ENCODE measurements around the gene IRF4.

Gene IRF4

GRCh38 chr6:353642-354614 lies 37.6 kb upstream of the IRF4 start:
- DNase-seq (ENCODE audit: low read depth in 2 of 3, low spot score in 2 of 3) = no peak

DNA sequence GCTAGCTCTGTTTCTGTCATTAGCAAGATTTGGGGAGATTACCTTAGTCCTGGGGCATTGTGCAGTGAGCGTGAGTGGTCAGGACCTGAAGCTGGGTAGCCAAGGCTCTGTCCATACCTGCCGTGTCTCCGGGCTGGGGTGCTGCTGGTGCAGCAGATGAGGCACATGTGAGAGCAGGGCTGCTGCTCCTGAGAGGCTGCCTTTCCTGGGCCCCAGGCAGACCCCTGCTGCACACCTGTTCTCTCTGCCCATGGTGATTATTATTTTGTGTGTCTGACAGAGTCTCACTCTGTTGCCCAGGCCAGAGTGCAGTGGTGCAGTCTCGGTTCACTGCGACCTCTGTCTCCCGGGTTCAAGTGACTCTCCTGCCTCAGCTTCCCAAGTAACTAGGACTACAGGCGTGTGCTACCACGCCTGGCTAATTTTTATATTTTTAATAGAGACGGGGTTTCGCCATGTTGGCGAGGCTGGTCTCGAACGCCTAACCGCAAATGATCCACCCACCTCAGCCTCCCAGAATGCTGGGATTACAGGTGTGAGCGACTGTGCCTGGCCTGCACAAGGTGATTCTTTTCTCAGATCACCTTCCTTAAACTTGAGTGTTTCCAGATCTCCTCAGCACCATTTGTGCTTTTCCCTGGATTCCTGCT lies 36.8 kb upstream of the IRF4 start:
- no peak for DNase-seq (ENCODE audit: low read depth in 2 of 3, low spot score in 2 of 3)

- no peak for DNase-seq (ENCODE audit: low read depth in 2 of 3, low spot score in 2 of 3)
Observed at GRCh38 chr6:355373-356208, 36.0 kb upstream of the IRF4 start.

GRCh38 chr6:356828-357251 lies 34.7 kb upstream of the IRF4 start:
- no peak for DNase-seq (ENCODE audit: low read depth in 2 of 3, low spot score in 2 of 3)

- no peak for DNase-seq (ENCODE audit: low read depth in 2 of 3, low spot score in 2 of 3)
Observed at GRCh38 chr6:357261-357790, 34.2 kb upstream of the IRF4 start.

DNA sequence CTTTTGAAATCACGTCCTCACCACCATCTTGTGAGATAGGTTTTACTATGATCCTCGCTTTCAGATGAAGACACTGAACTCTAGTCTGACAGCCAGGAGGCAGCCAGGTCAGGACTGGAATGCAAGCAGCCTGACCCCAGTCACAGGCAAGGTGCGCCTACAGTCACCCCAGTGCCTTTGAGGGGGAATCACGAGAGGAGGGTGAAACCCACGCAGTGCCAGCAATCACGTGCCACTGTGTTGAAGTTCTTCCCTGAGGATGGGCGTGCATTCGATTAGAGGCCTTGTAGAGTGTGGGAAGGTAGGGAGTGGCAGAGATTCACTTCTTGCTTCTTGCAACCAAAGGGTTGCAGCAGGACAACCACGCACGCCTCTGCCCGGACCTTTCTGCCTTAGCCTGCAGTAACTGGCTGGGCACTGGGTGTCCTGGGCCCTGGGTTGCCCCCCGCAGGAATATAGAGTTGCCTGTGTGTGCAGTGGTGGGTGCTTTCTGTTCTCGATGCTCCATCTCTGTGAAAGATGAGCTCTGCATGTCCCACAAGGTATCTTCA lies 33.7 kb upstream of the IRF4 start:
- no peak for DNase-seq (ENCODE audit: low read depth in 2 of 3, low spot score in 2 of 3)

DNA sequence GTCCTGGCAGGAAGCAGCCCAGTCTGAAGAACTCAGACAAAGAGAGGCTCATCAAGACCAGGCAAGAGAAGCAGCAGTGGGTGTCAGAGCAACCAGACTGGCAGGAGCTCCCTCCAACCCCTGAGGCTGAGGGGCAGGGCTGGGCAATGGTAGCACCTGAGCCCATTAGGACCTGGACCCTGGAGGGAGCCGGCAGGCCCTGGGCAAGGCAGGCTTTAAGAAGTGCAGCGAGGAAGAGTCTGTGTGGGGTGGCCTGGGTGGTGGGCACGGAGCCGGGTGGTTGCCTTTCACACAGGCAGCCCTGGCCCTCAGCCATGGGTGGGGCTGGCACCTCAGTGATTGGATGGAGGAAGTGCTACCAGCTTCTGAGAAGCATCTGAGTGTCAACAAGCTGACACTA lies 33.1 kb upstream of the IRF4 start:
- no peak for DNase-seq (ENCODE audit: low read depth in 2 of 3, low spot score in 2 of 3)

DNA sequence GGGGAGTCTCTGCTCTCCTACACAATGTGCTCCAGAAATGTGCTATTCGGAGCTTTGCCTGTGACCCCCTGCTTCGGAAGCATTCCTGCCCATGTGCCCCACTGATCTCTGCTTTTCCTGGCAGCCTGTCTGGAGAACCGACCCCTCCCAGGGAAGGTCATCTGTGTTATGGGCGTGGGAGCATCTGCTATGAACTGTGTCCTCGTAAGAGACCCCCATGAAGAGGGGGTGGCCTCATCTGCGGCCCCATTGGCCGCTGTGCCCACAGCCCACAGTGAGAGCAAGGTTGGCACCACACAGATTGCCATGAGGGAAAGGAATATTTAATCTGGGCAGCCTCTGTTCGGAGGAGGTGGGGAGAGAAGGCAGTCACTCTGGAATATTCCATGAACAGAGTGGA lies 32.7 kb upstream of the IRF4 start:
- DNase-seq (ENCODE audit: low read depth in 2 of 3, low spot score in 2 of 3) = no peak

- DNase-seq (ENCODE audit: low read depth in 2 of 3, low spot score in 2 of 3) = no peak
Observed at GRCh38 chr6:359261-360035, 32.1 kb upstream of the IRF4 start.

DNA sequence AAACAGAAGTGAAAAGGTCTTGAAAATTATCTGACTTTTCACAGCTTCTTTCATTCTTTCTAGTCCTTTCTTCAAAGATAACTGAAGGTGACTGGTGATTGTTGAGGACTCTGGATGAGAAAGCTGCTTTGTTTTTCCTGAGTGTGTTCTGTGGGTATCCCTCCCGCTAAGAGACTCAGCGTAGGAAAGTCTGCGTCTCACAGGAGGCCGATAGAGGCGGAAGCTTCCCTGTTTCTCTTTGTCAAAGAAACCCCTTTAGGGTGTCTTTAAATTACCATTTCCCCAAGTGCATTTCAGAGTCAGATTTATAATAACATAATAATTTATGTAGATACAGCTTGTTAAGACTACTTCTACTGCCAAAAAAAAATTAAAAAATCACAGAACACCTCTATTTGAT lies 31.2 kb upstream of the IRF4 start:
- no peak for DNase-seq (ENCODE audit: low read depth in 2 of 3, low spot score in 2 of 3)

DNA sequence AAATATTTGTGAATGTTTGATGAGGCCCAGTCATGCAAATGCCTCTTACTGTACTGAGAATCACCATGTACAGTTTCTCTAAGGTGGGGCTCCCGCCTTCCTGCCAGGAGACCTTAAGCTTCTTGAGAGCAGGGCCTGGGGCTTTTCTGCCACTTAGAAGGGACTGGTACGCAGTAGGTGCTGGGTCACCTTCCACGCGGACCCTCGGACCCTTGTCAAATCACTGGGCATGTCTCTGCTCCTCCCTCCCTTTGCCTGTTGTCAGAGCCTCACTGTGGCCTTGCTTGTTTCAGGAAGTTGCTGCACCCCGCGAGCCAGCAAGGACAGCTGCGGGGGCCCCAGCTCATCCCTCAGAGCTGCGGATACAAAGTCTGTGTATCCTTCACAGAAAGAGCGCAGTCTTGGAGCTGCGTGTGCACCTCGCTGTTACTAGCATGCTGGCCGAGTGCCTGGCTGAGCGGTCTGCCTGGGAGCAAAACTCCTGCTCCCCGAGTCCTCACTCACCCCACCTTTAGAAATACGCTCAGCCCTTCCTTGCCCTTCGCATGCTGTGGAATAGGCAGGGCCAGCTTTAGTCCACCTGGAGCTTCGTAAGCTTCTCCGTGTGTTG lies 30.7 kb upstream of the IRF4 start:
- no peak for DNase-seq (ENCODE audit: low read depth in 2 of 3, low spot score in 2 of 3)

DNA sequence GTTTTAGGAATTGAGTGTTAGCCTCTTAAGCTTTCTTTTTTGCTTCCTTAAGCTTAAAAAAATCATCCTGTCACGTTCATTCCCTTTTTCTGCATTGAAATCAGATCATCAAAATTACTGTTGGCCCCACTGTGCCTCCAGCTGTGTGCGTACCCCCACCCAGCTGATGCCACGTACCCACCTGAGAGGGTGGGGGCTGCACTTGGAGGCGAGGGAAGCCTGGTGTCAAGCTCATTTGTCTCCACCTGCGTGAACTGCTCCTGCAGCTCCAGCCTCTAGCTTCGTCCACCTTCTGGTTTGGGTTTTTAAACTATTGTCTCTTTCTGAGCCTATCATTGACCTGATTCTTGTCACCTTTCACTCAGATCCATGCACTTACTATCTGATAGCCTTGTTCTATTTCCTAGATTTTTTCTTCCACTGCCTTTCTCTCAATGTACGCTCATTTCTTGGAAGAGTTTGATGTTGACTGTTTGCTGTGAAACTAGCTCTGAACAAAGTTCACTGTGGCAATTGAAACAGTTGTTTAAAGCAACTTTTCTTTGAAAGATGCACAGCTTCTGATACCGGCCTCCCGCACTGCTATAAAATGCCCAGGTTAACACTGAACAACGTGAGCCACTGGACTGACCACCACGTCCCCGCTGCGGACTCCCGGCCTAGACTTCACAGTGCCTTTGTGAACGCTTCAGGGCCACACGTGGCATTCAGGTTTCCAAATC lies 30.0 kb upstream of the IRF4 start:
- DNase-seq (ENCODE audit: low read depth in 2 of 3, low spot score in 2 of 3) = no peak

DNA sequence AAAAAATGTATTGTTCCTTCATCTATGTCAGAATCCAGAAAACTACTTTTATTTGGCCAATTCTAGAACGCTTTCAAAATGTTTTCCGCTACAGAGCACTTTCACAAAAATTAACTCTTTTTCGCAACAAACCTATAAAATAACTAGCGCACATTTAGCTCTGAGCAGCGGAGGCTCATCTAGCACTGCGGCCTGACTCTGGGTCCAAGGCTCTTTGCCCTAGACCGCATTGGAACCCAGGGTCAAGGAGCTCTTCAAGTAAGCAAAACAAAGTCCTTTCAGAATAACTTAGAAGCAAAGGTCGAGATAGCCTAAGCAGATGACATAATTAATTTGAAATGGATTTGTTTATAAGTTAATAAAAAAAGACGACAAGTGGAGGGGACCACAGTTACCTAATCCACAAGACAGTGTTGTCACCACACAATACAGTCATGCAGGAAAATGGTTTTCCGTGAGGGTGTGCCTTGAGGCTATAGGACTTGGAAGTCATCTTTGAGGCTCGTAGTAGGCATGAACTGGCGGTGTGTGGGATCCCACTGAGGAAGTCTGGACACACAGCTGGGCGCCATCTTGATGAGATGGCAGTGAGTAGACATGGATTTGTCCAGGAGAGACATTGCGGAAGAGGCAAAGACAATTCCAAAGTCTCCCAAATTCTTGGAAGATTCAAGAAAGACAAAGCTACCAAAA lies 29.2 kb upstream of the IRF4 start:
- DNase-seq (ENCODE audit: low read depth in 2 of 3, low spot score in 2 of 3) = no peak

DNA sequence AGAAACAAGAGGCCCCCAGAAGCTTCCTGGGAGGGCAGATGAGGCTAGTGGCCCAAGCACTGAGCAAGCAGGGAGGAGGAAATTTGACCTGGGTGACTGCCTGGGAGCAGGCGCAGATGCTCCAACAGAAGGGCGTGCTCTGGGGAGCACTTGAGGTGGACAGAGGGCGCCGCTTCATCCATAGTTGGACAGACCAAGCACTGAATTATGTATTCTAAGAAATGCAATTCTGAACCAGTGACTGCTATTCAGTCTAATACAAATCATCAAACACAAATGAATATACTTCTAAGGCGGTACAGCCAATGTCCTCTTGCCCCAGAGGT lies 28.7 kb upstream of the IRF4 start:
- DNase-seq (ENCODE audit: low read depth in 2 of 3, low spot score in 2 of 3) = no peak

GRCh38 chr6:363291-363690 lies 28.3 kb upstream of the IRF4 start:
- no peak for DNase-seq (ENCODE audit: low read depth in 2 of 3, low spot score in 2 of 3)

DNA sequence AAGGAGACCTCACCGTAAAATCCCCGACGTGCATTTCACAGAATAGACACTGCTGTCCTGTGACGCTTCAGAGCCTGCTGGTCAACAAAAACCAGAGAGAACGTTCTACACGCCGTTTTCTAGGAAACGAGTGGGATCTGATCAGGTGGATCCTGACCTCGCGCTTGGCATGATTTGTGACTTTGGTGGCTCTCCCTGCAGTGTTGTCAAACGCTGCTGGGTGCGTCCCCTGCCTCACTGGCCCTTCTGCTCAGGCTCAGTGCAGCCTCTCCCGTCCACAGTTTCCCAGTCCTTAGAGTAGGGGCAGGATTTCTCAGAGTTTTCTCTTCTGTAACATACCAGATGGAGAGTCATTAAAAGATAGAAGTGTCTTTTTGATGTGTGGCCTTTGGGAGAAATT lies 27.6 kb upstream of the IRF4 start:
- no peak for DNase-seq (ENCODE audit: low read depth in 2 of 3, low spot score in 2 of 3)

GRCh38 chr6:364609-365540 lies 26.7 kb upstream of the IRF4 start:
- DNase-seq (ENCODE audit: low read depth in 2 of 3, low spot score in 2 of 3) = no peak

DNA sequence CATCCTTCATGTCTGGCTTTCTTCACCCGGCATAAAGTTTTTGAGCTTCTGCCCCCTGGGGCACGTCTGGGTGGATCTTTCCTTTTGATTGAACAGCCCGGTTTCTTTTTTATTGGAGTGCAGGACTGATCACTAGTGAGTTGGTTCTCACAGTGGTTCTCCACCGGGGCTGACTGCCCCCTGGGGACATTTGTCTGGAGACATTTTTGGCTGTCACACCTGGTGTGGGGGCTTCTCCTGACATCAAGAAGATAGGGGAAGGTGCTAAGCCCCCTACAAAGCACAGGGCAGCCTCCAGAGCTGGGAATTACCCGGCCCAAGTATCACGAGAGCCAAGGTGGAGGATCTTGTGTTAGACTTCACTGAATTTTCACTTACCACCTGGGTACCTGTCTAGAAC lies 25.7 kb upstream of the IRF4 start:
- DNase-seq (ENCODE audit: low read depth in 2 of 3, low spot score in 2 of 3) = no peak
